GM18870 (cell line): ENCODE data around the gene ZNF254.
"Not testable (repeated sequence)": the region's sequence is repeated elsewhere in the genome, so short reads cannot be mapped to it uniquely, and the experiment has no call there.

Source experiments
- ATAC-seq: cut with Tn5 transposase; IDR thresholded peaks from one replicate; pipeline ENCODE4 v1.9.1; 2021; ENCODE audit warnings: moderate library complexity; ENCODE audit not compliant: unreplicated experiment

The ZNF254 gene

DNA sequence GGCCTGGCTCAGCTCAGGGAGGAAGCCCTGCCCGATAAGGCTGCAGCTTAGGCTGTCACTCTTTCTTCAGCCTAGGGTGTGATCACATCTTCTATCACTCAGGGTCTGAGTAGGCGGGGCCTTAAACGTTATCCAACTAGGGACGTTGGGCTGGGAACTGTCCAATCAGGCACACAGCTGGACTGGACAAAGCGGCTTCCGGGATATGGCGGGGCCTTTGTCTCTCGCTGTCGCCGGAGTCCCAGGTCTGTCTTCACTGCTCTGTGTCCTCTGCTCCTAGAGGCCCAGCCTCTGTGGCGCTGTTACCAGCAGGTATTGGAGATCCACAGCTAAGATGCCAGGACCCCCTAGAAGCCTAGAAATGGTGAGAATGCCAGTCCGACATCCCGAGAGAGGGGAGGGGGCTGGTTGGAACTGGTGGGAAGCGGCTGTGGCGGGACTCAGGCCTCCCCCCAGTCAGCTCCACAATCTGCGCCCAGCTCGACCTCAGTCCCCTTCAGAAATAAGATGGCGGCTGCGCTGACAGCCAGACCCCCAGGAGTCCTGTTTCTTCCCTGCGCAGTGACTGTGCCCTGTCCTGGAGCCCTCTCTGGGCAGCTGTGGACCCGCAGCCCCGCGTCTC, at the start of gene ZNF254:
ZNF254 (plus strand) TSS at position 214 of the 622 bp plus-strand sequence; CDS start at position 335, 121 bp downstream.
- ATAC-seq, result peak; percentile 99

GRCh38 chr19:24040621-24041020, 46.4 kb upstream of the ZNF254 start:
- no peak for ATAC-seq

- ATAC-seq, result not testable (repeated sequence)
These were observed 45.7 kb upstream of the ZNF254 start for GRCh38 chr19:24041326-24041725.

GRCh38 chr19:24046550-24046949, 40.4 kb upstream of the ZNF254 start:
- no peak for ATAC-seq

- ATAC-seq, result no peak
These were observed 38.7 kb upstream of the ZNF254 start for GRCh38 chr19:24048261-24048660.

- ATAC-seq, result no peak
These were observed 37.5 kb upstream of the ZNF254 start for GRCh38 chr19:24049537-24049936.

DNA sequence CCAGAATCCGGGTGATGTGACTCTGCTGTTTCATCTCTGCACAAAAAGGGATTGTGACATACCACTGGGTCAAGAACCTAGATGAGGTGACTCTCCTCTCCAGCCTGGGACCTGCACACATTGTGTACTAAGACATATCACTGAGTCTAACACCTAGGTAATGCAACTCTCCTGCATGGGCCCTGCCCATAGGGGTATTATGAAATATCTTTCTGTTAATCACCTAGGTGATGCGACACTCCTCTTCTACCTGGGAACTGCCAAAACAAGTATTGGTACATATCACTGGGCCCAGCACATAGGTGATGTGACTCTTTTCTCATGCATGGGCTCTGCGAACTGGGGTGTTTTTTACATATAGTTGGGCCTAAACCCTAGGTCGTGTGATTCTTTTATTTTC, 35.5 kb upstream of the ZNF254 start:
- no peak for ATAC-seq

DNA sequence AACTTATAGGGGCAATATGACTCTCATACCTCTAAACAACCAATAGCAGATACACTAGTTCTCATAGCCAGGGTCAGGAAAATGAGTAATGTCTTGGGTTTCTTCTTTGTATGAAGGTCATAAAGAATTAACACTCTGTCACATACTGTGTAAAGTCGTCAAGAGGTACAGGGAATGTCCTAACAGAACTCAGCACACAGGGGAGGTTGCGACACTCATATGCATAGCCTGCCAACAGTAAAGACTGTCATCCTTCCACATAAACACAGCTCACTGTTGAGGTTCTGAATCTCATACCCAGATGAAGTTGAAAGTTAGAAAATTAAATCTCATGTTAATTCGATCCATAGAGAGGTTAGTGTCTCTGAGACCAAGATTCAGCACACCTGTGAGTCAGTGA, 34.2 kb upstream of the ZNF254 start:
- no peak for ATAC-seq

DNA sequence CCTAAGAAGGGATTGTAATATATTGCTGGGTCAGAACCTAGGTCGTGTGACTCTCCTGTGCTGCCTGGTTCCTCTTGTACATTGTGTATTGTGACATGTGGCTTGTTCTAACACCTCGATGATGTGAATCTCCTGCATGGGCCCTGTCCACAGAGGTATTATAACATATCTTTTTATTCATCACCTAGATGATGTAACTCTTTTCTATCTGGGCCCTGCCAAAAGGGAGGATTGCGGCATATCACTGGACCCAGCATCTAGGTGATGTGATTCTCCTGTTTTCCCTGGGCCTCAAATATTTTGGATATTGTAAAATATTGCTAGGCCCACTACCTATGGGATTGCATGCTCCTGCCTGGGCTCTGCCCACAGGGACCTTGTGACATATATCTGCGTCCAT, 33.4 kb upstream of the ZNF254 start:
- ATAC-seq, result no peak

- no peak for ATAC-seq
These were observed 32.7 kb upstream of the ZNF254 start for GRCh38 chr19:24054044-24054935.

DNA sequence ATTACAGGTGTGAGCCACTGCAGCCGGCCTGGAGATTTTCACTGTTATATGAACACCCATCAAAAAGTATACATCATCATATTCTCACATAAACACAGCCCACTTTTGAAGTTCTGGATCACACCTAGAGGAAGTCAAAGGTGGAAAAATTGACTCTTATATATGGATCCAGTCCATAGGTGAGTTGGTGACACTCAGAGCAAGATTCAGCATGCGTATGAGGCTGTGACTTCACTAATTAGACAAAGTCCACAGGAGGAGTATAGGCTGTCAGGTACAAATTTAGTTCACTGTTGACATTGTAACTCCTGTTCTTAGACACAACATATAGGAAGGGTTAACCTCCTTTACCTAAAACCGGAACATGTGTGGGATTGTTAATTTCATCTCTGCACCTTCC, 31.4 kb upstream of the ZNF254 start:
- ATAC-seq, result no peak

DNA sequence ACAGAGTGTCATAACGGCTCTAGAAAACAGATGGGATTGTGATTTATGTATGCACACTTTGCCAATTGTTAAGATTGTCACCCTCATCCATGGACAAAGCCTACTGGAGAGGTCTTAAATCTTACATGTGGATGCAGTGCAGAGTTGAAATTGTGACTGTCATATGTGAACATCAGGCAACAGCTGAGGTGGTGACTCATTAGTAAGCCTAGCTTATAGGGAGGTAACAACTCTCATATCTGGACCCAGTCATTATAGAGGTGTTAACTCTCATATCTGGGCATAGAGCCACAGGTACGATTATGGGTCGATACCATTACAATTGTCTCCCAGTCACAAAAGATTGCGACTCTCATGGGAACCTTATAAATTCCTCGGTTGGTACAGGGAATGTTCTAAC, 29.8 kb upstream of the ZNF254 start:
- ATAC-seq, result no peak

GRCh38 chr19:24059563-24060295, 27.3 kb upstream of the ZNF254 start:
- ATAC-seq, result no peak

GRCh38 chr19:24060687-24061356, 26.2 kb upstream of the ZNF254 start:
- ATAC-seq, result no peak

DNA sequence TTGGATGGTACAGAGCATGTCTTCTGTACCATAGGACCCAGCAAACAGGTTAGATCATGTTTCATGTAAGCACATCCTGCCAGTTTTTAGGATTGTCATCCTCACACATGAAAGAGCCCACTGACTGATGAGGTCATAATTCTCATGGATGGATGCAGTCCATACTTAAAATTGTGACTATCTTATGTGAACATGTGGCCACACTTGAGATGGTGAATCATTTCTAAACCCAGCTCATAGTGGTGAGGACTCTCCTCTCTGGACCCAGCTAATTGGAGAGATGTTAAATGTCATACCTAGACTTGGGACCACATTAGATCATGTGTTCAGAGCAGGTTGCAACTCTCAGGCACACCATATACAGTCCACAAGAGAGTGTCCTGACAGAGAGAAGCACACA, 24.8 kb upstream of the ZNF254 start:
- ATAC-seq, result no peak

- no peak for ATAC-seq
These were observed 23.7 kb upstream of the ZNF254 start for GRCh38 chr19:24063295-24063694.

DNA sequence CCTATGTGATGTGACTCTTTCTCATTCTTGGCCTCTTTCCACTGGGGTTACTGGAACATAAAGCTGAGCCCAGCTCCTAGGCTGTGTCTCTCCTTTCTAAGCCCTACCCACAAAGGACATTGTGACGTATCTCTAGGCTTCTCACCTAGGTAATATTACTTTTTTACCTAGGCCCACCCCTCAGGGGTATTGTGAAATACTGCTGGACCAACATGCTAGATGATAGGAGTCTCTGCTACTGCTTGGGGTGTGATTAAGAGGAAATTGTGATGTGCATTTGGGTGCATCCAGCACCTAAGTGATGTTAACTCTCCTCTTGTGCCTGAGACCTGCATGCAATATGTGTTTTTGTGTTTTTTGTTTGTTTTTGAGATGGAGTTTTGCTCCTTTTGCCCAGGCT, 22.8 kb upstream of the ZNF254 start:
- ATAC-seq, result no peak

GRCh38 chr19:24065243-24065642, 21.7 kb upstream of the ZNF254 start:
- ATAC-seq, result no peak

DNA sequence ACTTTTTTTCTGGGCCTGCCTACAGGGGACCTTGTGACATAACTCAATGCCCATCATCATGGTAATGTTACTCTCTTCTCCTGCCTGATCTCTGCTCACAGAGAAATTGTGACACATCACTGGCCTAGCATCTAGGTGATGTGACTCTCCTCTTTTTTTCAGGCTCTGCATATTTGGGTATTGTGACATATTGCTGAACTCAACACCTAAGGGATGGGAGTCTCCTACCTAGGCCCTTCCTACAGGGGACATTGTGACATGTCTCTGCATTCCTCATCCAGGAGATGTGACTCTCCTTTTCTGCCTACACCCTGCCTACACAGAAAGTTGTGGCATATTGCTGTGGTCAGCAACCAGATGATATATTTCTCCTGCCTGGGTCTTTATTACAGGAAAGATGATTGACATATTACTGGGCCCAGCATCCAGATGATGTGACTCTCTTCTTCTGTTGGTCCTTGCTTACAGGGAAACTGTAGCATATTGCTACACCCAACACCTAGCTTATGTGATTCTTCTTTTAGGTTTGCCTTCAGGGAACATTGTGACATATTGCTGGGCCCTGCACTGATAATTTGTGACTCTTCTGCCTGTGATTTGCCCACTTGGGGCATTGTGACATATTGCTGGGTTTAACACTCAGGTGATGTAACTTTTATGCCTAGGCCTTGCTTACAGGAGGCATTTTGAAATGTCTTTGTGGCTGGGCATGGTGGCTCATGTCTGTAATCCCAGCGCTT, 21.0 kb upstream of the ZNF254 start:
- no peak for ATAC-seq

DNA sequence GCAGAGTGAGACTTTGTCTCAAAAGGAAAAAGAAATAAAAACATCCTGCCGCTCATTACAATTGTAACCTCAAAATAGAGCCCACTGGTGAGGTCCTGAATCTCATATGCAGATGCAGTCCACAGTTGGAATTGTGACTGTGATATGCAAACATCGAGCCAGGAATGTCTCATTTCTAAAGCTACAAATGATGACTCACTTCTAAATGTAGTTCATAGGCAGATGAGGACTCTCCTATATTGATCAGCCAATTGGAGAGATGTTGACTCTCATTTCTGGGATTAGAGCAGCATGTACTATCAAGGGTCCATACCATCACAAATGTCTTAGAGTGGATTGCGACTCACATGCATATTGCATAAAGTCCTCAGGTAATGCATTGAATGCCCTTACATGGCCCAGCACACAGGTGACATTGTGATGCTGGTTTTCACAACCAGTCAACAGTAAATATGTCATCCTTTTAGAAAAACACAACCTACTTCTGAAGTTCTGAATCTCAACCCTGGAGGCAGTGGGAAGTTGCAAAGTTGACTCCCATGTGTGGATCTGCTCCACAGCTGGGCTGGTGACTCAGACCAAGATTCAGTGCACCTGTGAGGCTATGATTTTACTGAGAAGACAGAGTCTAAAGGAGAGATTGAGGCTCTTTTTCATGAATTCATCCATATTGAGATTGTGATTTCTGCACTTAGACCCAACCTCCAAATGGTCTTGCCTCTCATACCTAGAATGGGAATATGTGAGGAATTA, 16.9 kb upstream of the ZNF254 start:
- no peak for ATAC-seq
